CD4-positive, alpha-beta T cell treated with Interleukin-4 for 1 hour (primary cell): ENCODE results near the gene OBP2B.
"Not testable (repeated sequence)": the region's sequence is repeated elsewhere in the genome, so short reads cannot be mapped to it uniquely, and the experiment has no call there.

Experiments used
- DNase-seq, 2 donors: peaks; one replicate each; pipeline ENCODE4 v3.0.0-alpha.2; 2020 to 2022

The OBP2B gene

DNA sequence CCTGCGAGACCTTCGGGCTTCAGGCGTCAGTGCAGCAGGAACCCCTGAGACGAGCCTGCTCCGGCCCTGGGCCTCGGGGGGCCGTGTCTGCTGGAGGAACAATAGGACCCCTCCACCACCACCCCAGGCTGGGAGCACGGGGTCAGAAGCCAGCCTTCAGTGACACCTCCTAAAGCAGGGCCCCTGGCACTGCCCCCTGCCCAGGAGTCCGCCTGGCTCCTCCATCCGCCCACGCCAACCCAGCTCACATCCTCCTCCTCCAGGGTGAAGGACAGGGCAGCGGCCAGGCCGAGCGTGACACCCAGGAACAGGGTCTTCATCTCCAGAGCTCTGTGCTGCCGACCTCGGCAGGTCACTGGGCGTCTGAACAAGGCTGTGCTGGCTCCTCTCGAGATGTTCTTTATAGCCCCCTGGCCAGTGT, at the start of gene OBP2B:
Gene OBP2B, minus strand, starts transcription at position 371 of the 421 bp plus-strand sequence. Its CDS starts 51 bp downstream, at position 320.
- not testable (repeated sequence) for DNase-seq

GRCh38 chr9:133258061-133259015, 49.3 kb upstream of the OBP2B start:
- DNase-seq: no peak

DNA sequence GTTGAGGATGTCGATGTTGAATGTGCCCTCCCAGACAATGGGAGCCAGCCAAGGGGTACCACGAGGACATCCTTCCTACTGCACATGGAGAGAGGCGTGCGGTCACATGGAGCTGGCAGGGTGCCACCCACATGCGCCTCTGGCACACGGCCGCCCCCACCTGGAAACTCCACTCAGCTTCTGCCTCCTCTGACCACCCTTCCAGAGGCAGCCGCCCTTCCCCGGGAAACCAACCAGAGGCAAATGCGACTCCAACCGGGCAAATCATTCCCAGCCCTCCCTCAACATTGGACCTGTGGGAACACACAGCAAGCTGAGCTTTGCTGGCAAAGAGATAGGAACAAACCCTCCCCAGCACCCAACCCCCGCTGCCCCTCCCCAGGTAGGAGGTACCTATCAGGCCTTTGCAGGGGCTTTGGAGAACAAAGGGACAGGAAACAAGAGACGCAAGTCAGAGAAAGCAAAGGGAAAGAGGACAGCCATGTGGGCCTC, 48.5 kb upstream of the OBP2B start:
- DNase-seq: no peak

DNA sequence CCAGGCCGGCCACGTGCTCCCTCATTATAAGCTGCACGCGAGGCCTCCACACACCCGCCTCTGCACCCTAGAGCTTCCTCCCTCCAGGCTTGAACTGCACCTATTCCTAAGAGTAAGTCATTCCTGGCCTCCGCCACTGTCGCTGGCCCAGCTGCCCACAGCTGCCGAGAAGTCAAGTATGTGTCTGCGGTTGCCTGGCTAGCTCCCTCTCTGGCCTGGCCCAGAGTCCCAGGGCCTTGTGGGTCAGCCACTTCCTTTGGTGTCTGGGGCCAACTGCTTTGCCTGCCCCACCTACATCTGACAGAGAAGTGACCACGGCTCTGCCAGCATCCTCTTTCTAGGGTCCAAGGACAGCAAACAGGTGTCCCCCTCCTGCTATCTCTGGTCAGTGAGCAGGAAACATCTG, 47.6 kb upstream of the OBP2B start:
- DNase-seq: no peak

- DNase-seq: no peak
These were observed 47.0 kb upstream of the OBP2B start for GRCh38 chr9:133256136-133256461.

DNA sequence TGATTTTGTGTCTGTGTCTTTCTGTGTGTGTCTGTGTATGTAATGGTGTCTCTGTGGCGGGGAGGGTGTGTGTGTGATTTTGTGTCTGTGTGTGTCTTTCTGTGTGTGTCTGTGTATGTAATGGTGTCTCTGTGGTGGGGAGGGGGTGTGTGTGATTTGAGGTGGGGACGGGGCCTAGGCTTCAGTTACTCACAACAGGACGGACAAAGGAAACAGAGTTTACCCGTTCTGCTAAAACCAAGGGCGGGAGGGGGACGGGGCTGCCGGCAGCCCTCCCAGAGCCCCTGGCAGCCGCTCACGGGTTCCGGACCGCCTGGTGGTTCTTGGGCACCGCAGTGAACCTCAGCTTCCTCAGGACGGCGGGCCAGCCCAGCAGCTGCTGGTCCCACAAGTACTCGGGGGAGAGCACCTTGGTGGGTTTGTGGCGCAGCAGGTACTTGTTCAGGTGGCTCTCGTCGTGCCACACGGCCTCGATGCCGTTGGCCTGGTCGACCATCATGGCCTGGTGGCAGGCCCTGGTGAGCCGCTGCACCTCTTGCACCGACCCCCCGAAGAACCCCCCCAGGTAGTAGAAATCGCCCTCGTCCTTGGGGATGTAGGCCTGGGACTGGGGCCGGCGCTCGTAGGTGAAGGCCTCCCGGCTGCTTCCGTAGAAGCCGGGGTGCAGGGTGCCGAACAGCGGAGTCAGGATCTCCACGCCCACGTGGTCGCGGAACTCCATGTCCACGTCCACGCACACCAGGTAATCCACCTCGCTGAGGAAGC, 46.5 kb upstream of the OBP2B start:
- DNase-seq: no peak

GRCh38 chr9:133254471-133254870, 45.4 kb upstream of the OBP2B start:
- no peak for DNase-seq

- DNase-seq: no peak
These were observed 44.2 kb upstream of the OBP2B start for GRCh38 chr9:133253268-133253667.

- no peak for DNase-seq
These were observed 43.4 kb upstream of the OBP2B start for GRCh38 chr9:133252301-133253020.

GRCh38 chr9:133251773-133252172, 42.7 kb upstream of the OBP2B start:
- no peak for DNase-seq

- DNase-seq: not testable (repeated sequence)
These were observed 42.2 kb upstream of the OBP2B start for GRCh38 chr9:133251221-133251620.

- DNase-seq: no peak
These were observed 41.7 kb upstream of the OBP2B start for GRCh38 chr9:133250741-133251170.

GRCh38 chr9:133249337-133249736, 40.3 kb upstream of the OBP2B start:
- DNase-seq: no peak

- DNase-seq: no peak
These were observed 39.8 kb upstream of the OBP2B start for GRCh38 chr9:133248726-133249295.

DNA sequence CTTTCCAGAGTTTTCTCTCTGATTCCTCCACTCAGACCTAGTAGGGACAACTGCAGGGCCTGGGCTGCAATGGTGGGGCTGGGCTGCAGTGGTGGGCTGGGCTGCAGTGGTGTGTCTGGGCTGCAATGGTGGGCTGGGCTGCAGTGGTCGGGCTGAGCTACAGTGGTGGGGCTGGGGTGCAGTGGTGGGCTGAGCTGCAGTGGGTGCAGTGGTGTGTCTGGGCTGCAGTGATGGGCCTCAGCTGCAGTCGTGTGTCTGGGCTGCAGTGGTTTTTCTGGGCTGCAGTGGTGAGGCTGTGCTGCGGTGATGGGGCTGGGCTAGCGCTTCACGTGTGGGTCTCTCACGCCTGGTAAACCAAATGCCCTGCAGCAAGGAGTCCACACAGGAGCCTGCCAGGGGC, 38.6 kb upstream of the OBP2B start:
- DNase-seq: no peak

DNA sequence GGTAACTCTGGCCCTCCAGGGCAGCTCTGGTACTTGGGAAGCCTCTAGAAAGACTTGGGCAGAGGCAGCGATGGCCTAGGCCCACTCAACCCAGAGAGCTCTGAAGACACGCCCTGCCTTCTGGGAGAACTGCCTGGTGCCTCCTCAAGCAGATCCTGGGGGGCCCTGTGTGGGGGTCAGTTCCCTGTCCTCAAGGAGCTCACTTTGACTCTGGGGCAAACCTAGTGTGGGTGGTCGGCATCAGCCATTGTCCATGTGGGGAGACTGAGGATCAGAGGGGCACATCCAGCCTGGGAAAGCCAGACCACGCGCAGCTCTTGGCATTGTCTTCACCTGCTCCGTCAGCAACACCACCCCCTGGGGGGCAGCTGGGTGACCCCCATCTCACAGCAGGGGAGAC, 37.9 kb upstream of the OBP2B start:
- no peak for DNase-seq

DNA sequence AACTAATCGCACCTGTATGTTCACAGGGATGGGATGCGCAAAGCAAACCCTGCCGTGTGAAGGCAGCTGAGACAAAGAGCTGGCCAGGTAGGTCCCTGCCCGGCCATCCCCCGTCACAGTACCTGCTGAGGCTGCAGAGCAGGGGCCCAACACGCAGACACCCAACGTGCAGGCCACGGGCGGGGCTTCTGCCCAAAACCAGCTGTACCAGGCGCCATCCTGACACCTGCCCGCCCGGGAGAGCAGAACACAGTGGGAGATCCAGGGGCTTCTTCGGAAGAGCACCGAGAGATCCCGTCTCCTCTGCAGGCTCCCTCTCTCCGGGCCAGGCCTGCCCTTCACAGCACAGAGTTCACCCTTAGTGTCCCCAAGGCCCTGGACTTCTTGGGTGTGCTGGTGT, 37.5 kb upstream of the OBP2B start:
- no peak for DNase-seq

- DNase-seq: no peak
These were observed 33.9 kb upstream of the OBP2B start for GRCh38 chr9:133242991-133243390.

DNA sequence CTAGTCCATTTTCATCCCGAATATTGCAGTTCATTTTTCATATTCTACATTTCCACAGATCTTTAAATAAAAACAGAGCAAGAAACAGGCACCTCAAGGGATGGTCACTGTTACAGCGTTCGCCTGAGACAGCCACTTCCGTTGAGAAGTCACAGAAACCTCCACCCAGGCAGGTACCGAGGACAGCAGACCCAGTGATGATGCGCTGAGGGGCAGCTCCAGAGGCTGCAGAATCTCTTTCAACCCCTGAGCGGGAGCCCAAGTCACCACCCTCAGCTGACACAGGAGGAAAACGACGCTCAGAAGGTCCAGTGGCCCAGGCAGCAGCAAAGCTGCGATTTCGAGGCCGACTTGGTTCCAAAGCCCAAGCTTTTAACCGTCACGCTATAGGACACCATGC, 33.2 kb upstream of the OBP2B start:
- no peak for DNase-seq

DNA sequence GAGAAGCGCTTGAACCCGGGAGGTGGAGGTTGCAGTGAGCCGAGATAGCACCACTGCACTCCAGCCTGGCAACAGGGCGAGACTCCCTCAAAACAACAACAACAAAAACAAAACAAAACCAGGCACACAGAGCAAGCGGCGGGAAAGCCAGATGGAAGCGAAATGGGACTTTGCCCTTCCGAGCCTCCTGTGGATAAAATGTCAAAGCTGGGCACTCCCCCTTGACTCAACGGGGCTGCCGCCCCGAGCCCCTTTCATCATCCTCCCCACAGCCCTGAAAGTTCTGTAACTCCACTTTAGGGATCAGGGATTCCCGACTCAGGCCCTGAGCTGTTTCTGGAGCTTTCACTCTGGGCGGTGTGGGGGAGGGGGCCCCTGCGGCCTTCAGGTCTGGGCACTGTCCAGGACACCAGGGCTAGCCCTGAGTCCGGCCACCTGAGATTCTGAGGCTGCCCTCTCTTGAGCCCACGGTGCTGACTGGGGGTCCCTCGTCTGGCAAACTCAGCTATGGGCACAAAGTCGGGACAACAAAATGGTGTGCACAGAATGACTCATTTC, 30.6 kb upstream of the OBP2B start:
- DNase-seq: no peak

DNA sequence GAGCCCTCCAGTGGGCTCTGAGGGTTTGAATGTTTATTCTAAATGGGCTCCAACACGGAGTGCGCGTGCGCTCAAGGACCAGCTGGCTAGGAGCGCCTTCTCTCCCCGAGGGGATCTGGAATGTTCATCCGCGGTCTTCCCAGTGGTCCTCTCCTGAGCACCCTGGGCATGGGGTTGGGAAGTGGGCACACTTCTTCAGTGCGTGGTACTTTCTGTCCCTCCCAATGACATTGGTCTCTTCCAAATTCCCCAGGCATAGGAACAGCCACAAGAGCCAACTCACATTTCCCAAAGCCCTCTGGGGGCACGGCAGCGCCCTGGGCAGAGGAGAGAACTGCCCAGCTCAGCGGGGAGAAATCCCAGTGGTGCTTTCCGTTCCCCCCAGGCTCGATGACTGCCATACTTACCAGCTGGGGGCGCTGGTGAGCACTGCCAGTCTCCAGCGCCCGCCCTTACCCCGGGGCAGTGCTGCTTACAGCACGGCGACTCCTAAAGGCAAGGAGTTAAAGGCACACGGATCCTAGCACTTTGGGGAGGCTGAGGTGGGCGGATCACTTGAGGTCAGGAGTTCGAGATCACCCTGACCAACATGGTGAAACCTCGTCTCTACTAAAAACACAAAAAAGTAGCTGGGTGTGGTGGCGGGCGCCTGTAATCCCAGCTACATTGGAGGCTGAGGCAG, 29.9 kb upstream of the OBP2B start:
- DNase-seq: peak; percentile 61 to 76
